ENCODE results near the gene KIF6. TPM values are rescaled to one million over a fixed set of nuclear protein-coding genes. Genes with fewer than 3 reads are reported as not detected.
"Not testable (repeated sequence)": the region's sequence is repeated elsewhere in the genome, so short reads cannot be mapped to it uniquely, and the experiment has no call there.

KIF6 gene
- total and polyA plus RNA-seq, 4 donors = 2.0 to 4.8 (median 2.9) TPM

- no CpG with 5 or more reads among the region's 1 CpG for WGBS (ENCODE audit: insufficient coverage)
- H3K27me3 ChIP-seq (ENCODE audit: control insufficient read depth, insufficient read depth, low read length) = not testable (repeated sequence)
Measured at GRCh38 chr6:39479819-39480218, 245.4 kb downstream of the KIF6 start.

GRCh38 chr6:39476670-39477069, 248.5 kb downstream of the KIF6 start:
- DNase-seq (ENCODE audit: low read depth in 4 of 6, low spot score in 6 of 6) = peak in 1 of 6 donors; percentile 20
- no peak overlapping the region for H3K4me3 ChIP-seq (ENCODE audit: low read depth, low read length)
- no peaks in the 10 kb centered on the region for H3K36me3 ChIP-seq (ENCODE audit: control insufficient read depth, insufficient read depth, low read length)
- no CpG with 5 or more reads among the region's 1 CpG for WGBS (ENCODE audit: insufficient coverage)
- no peaks in the 10 kb centered on the region for H3K9me3 ChIP-seq (ENCODE audit: control insufficient read depth, insufficient read depth, low read length)
- H3K27ac ChIP-seq (ENCODE audit: low read depth, low read length) = no peak overlapping the region
- no peaks in the 10 kb centered on the region for H3K4me1 ChIP-seq (ENCODE audit: control insufficient read depth, insufficient read depth, low read length)
- no peaks in the 10 kb centered on the region for H3K27me3 ChIP-seq (ENCODE audit: control insufficient read depth, insufficient read depth, low read length)

More at GRCh38 chr6:39479819-39480218, 245.4 kb downstream of the KIF6 start:
- H3K4me3 ChIP-seq (ENCODE audit: low read depth, low read length); H3K4me1 ChIP-seq (ENCODE audit: control insufficient read depth, insufficient read depth, low read length); DNase-seq (ENCODE audit: low read depth in 4 of 6, low spot score in 6 of 6); H3K27ac ChIP-seq (ENCODE audit: low read depth, low read length); H3K9me3 ChIP-seq (ENCODE audit: control insufficient read depth, insufficient read depth, low read length); H3K36me3 ChIP-seq (ENCODE audit: control insufficient read depth, insufficient read depth, low read length): not testable (repeated sequence)

- no peak overlapping the region for H3K4me3 ChIP-seq (ENCODE audit: low read depth, low read length)
- no peaks in the 10 kb centered on the region for H3K27me3 ChIP-seq (ENCODE audit: control insufficient read depth, insufficient read depth, low read length)
- H3K27ac ChIP-seq (ENCODE audit: low read depth, low read length) = no peak overlapping the region
- DNase-seq (ENCODE audit: low read depth in 4 of 6, low spot score in 6 of 6) = no peak
- no CpG with 5 or more reads among the region's 1 CpG for WGBS (ENCODE audit: insufficient coverage)
- H3K36me3 ChIP-seq (ENCODE audit: control insufficient read depth, insufficient read depth, low read length) = no peaks in the 10 kb centered on the region
- H3K4me1 ChIP-seq (ENCODE audit: control insufficient read depth, insufficient read depth, low read length) = no peaks in the 10 kb centered on the region
- H3K9me3 ChIP-seq (ENCODE audit: control insufficient read depth, insufficient read depth, low read length) = no peaks in the 10 kb centered on the region
Measured at GRCh38 chr6:39476151-39476550, 249.1 kb downstream of the KIF6 start.

- Histone ChIP-seq H3K27me3 (ENCODE audit: control insufficient read depth, insufficient read depth, low read length) (no peaks in the 10 kb centered on the region), H3K4me3 (ENCODE audit: low read depth, low read length) (no peak overlapping the region), H3K9me3 (ENCODE audit: control insufficient read depth, insufficient read depth, low read length) (no peaks in the 10 kb centered on the region), H3K36me3 (ENCODE audit: control insufficient read depth, insufficient read depth, low read length) (no peaks in the 10 kb centered on the region), H3K4me1 (ENCODE audit: control insufficient read depth, insufficient read depth, low read length) (no peaks in the 10 kb centered on the region), H3K27ac (ENCODE audit: low read depth, low read length) (no peak overlapping the region)
- WGBS (ENCODE audit: insufficient coverage) = 88% methylated on average over 3 of the region's 5 CpGs
- no peak for DNase-seq (ENCODE audit: low read depth in 4 of 6, low spot score in 6 of 6)
Measured at GRCh38 chr6:39471954-39472659, 253.1 kb downstream of the KIF6 start.

GRCh38 chr6:39470506-39470905, 254.7 kb downstream of the KIF6 start:
- no peak for DNase-seq (ENCODE audit: low read depth in 4 of 6, low spot score in 6 of 6)
- no peaks in the 10 kb centered on the region for H3K27me3 ChIP-seq (ENCODE audit: control insufficient read depth, insufficient read depth, low read length)
- 100% methylated on average over 1 of the region's 3 CpGs for WGBS (ENCODE audit: insufficient coverage)

GRCh38 chr6:39468385-39468784, 256.8 kb downstream of the KIF6 start:
- no CpG with 5 or more reads among the region's 1 CpG for WGBS (ENCODE audit: insufficient coverage)
- H3K27me3 ChIP-seq (ENCODE audit: control insufficient read depth, insufficient read depth, low read length) = no peaks in the 10 kb centered on the region
- no peak overlapping the region for H3K4me3 ChIP-seq (ENCODE audit: low read depth, low read length)
- H3K9me3 ChIP-seq (ENCODE audit: control insufficient read depth, insufficient read depth, low read length) = no peaks in the 10 kb centered on the region
- no peak overlapping the region for H3K27ac ChIP-seq (ENCODE audit: low read depth, low read length)
- H3K4me1 ChIP-seq (ENCODE audit: control insufficient read depth, insufficient read depth, low read length) = no peaks in the 10 kb centered on the region
- H3K36me3 ChIP-seq (ENCODE audit: control insufficient read depth, insufficient read depth, low read length) = no peaks in the 10 kb centered on the region
- DNase-seq (ENCODE audit: low read depth in 4 of 6, low spot score in 6 of 6) = no peak

More at GRCh38 chr6:39470506-39470905, 254.7 kb downstream of the KIF6 start:
- no peak overlapping the region for H3K4me3 ChIP-seq (ENCODE audit: low read depth, low read length)
- no peaks in the 10 kb centered on the region for H3K9me3 ChIP-seq (ENCODE audit: control insufficient read depth, insufficient read depth, low read length)
- no peak overlapping the region for H3K27ac ChIP-seq (ENCODE audit: low read depth, low read length)
- H3K36me3 ChIP-seq (ENCODE audit: control insufficient read depth, insufficient read depth, low read length) = no peaks in the 10 kb centered on the region
- no peaks in the 10 kb centered on the region for H3K4me1 ChIP-seq (ENCODE audit: control insufficient read depth, insufficient read depth, low read length)

GRCh38 chr6:39466631-39467030, 258.6 kb downstream of the KIF6 start:
- no peaks in the 10 kb centered on the region for H3K4me1 ChIP-seq (ENCODE audit: control insufficient read depth, insufficient read depth, low read length)
- DNase-seq (ENCODE audit: low read depth in 4 of 6, low spot score in 6 of 6) = no peak
- H3K27me3 ChIP-seq (ENCODE audit: control insufficient read depth, insufficient read depth, low read length) = no peaks in the 10 kb centered on the region
- WGBS (ENCODE audit: insufficient coverage) = no CpG with 5 or more reads among the region's 1 CpG
- no peak overlapping the region for H3K27ac ChIP-seq (ENCODE audit: low read depth, low read length)
- no peaks in the 10 kb centered on the region for H3K36me3 ChIP-seq (ENCODE audit: control insufficient read depth, insufficient read depth, low read length)
- no peak overlapping the region for H3K4me3 ChIP-seq (ENCODE audit: low read depth, low read length)
- H3K9me3 ChIP-seq (ENCODE audit: control insufficient read depth, insufficient read depth, low read length) = no peaks in the 10 kb centered on the region

GRCh38 chr6:39465539-39465938, 259.7 kb downstream of the KIF6 start:
- no peak overlapping the region for H3K27ac ChIP-seq (ENCODE audit: low read depth, low read length)
- H3K27me3 ChIP-seq (ENCODE audit: control insufficient read depth, insufficient read depth, low read length) = no peaks in the 10 kb centered on the region
- H3K4me1 ChIP-seq (ENCODE audit: control insufficient read depth, insufficient read depth, low read length) = no peaks in the 10 kb centered on the region
- no peaks in the 10 kb centered on the region for H3K36me3 ChIP-seq (ENCODE audit: control insufficient read depth, insufficient read depth, low read length)
- DNase-seq (ENCODE audit: low read depth in 4 of 6, low spot score in 6 of 6) = no peak
- 58% methylated on average over 1 of the region's 1 CpG for WGBS (ENCODE audit: insufficient coverage)
- H3K4me3 ChIP-seq (ENCODE audit: low read depth, low read length) = no peak overlapping the region
- peaks cover 2% of the 10 kb centered on the region for H3K9me3 ChIP-seq (ENCODE audit: control insufficient read depth, insufficient read depth, low read length)

GRCh38 chr6:39464067-39464466, 261.1 kb downstream of the KIF6 start:
- no peaks in the 10 kb centered on the region for H3K4me1 ChIP-seq (ENCODE audit: control insufficient read depth, insufficient read depth, low read length)
- H3K4me3 ChIP-seq (ENCODE audit: low read depth, low read length) = no peak overlapping the region
- DNase-seq (ENCODE audit: low read depth in 4 of 6, low spot score in 6 of 6) = no peak
- no peaks in the 10 kb centered on the region for H3K27me3 ChIP-seq (ENCODE audit: control insufficient read depth, insufficient read depth, low read length)
- 92% methylated on average over 3 of the region's 5 CpGs for WGBS (ENCODE audit: insufficient coverage)
- no peak overlapping the region for H3K27ac ChIP-seq (ENCODE audit: low read depth, low read length)
- H3K9me3 ChIP-seq (ENCODE audit: control insufficient read depth, insufficient read depth, low read length) = peaks cover 2% of the 10 kb centered on the region
- H3K36me3 ChIP-seq (ENCODE audit: control insufficient read depth, insufficient read depth, low read length) = no peaks in the 10 kb centered on the region

- WGBS (ENCODE audit: insufficient coverage) = no CpG with 5 or more reads among the region's 2 CpGs
Measured at GRCh38 chr6:39453956-39454524, 271.2 kb downstream of the KIF6 start.

More at GRCh38 chr6:39453956-39454524, 271.2 kb downstream of the KIF6 start:
- Histone ChIP-seq H3K4me1 (ENCODE audit: control insufficient read depth, insufficient read depth, low read length) (no peaks in the 10 kb centered on the region), H3K27me3 (ENCODE audit: control insufficient read depth, insufficient read depth, low read length) (no peaks in the 10 kb centered on the region), H3K27ac (ENCODE audit: low read depth, low read length) (no peak overlapping the region), H3K4me3 (ENCODE audit: low read depth, low read length) (no peak overlapping the region), H3K9me3 (ENCODE audit: control insufficient read depth, insufficient read depth, low read length) (peaks cover 1% of the 10 kb centered on the region), H3K36me3 (ENCODE audit: control insufficient read depth, insufficient read depth, low read length) (no peaks in the 10 kb centered on the region)
- no peak for DNase-seq (ENCODE audit: low read depth in 4 of 6, low spot score in 6 of 6)
